GM18502 (cell line): ENCODE results near the gene TRPM4.
"Not testable (repeated sequence)": the region's sequence is repeated elsewhere in the genome, so short reads cannot be mapped to it uniquely, and the experiment has no call there.

Source experiments
- ATAC-seq: cut with Tn5 transposase; IDR thresholded peaks from one replicate; pipeline ENCODE4 v1.9.1; 2021; ENCODE audit warnings: mild to moderate bottlenecking; ENCODE audit not compliant: unreplicated experiment, poor library complexity

Gene TRPM4

DNA sequence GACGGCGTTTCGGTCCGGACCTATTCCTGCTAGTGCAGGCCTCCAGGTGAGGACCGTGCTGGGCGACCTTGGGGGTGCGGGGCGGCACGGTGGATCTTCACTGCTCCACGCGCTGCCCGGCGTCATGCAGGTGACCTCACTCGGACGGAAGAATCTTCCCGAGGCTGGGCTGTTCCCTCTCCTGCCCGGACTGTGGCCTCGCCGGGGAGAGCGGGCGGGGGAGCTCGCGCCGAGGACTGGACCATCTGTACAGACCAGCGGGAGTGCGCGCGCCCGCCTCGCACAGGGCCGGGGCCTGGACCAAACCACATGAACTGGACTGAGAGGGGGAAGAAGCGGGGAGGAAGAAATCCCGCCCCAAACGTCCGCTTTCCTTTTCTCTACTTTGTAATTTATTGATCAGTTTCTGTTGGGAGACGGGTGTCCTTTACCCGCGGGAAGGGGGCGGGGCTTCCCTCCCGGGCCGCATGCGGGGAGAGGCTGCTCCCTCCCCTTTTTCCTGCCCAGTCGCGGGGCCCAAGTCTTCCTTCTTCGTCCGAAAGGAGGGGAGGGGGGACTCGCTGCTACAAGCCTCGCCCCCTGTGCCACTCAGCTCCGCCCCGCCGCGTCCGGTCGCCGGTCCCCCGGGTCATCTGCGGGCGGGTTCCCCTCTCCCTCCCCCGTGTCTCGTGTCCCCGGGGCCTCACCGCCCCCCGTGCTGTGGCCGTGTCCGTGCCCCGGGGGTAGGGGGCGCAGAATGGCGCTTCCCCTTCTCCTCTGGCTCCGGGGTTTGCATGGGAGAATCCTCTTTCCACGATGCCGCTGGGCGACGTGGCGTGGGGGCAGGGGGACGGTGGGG, 7.3 kb upstream of the TRPM4 start:
- ATAC-seq, result no peak

DNA sequence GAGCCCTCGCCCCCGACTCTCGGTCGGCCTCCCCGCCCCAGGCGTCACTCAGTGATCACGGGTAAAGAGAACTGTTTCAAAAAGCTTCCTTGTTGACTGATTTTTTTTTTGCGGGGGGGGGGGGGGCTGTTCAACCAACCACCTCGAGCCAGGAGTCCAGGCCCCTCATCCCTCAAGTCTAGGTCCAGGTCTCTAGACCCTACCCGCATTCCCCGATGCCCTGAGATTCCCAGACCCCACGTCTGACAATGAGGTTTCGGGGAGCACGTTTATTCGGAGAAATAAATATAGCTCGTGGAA, 6.7 kb upstream of the TRPM4 start:
- no peak for ATAC-seq

DNA sequence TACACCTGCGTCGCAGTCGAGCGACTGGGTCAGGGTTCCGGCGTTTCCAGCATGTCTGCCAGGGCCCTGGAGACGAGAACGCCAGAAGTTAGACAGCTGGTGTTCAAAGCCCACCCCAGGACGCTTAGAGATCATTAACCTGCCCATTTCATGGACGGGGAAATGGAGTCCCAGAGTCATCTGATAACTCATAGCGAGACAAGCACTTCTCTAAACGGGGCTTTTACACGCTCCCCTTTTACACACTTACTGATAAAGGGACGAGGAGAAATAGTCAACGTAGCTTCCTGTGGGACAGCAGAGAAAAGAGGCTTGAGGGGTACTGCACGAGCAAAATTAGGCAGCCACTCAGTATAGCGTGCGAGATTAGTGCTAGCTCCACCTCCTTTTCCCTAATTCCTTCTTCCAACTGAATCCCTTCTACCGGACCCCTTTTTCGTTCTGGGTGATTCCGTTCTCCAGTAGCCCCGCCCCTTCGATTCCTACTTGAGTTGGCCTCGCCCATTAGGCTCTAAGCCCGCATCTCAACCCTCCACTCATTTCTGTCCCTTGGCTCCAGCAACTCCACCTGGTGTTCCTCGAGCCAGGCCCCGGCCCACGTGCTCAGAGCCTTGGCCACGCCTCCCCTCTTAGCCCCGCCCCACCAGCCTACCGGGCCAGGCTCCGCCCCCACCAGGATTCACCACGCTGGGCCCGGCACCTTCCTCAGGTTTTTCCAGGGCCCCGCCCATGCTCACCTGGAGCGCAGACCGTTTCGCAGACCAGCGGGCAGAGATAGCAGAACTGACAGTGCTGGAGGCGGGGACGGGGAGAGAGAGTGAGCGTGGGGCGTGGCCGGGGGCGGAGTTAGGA, 6.1 kb upstream of the TRPM4 start:
- no peak for ATAC-seq

DNA sequence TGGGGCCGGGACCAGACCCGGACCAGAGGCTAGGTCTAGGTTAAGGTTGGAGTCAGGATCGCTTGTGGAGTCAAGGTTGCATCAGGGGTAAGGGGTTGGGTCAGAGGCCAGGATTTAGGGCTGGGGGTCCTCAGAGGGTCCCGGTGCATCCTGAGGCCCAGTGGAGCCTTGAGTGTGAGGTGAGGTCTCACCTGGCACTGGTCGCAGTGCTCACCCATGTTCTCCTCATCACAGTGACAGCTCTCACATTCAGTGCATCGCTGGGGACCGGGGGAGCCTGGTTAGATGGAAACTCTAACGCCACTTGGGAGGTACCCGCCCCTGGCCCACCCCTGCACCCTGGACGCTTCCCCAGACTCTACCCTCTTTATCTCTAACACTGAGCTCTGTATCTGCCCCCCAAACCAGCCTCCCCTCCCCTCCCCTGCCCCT, 5.5 kb upstream of the TRPM4 start:
- ATAC-seq, result no peak

DNA sequence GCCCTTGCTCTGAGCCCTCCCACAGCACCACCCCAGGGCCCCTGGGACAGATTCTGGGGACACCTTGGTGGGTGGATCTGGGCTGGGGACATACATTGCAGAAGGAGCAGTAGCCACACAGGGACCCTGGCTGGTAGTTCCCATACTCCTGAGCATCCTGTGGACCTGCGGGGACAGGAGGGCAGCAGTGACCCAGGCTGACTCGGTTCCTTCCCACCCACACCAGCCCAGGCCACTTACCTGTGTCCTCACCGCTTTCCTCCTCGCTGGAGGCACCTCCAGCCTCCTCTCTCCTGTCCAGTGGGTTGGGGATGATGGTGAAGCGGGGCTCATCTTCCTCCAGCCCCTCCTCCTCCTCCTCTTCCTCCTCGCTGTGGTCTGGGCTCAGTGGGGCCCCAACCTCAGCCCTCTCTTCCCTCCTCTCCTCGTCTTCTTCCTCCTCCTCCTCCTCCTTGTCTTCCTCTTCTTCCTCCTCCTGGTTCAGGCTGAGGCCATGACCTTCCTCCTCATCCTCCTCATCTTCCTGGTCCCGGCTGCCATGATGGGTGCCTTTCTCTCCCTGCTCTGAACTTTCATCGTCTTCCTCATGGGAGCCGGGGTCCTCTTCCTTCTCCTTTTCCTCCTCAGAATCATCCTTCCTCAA, 4.3 kb upstream of the TRPM4 start:
- no peak for ATAC-seq

DNA sequence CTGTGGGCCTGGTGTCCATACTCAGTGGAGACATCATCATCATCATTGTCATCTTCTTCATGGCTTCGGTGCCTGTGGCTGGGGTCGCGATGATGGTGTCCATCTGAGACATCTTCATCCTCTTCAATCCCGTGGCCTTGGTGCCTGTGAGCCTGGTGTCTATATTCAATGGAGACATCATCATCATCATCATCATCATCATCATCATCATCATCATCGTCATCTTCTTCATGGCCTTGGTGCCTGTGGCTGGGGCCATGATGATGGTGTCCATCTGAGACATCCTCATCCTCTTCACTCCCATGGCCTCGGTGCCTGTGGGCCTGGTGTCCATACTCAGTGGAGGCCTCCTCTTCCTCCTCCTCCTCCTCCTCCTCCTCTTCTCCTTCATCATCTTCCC, 3.3 kb upstream of the TRPM4 start:
- ATAC-seq, result no peak

DNA sequence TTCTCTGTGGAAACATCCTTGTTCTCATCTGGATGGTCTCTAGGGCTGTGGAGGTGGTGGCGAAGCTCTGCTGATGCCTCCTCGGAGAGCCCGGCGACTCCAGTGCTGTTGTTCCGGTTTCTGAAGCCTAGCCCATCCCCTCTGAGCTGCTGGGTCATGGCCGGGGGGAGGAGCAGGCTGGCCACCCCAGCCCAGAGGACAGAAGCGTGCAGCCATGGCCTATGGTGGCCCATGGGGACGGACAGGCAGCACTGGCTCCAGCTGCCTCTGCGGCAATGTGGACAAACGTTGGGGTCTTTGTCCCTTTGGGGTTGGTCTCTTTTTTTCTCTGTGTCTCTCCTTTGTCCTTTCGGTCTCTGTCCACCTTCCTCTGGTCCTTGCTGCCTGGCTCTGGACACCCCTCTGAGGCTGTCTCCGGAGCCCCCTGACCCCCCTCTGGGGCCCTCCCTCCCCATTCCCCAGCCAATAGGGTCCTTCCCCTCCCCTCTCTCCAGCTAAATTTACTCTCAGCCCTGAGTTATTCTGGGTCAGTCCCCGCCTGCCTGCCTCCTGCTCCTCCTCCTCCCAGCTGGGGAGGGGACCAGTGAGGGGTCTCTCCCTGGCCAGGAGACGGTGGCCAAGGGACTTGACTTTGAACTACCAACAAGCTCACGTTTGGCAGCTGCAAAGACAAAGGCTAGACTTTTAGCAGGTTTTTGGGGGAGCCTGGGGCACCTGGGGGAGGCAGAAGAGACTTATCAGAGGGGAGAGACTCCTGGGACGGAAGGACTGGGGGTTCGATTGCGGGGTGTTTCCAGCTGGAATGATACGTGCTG, 2.4 kb upstream of the TRPM4 start, which contains the start of gene HRC:
Gene HRC (minus strand): TSS at position 392 of the 815 bp plus-strand sequence. CDS start 159 bp downstream, at position 233.
- no peak for ATAC-seq

DNA sequence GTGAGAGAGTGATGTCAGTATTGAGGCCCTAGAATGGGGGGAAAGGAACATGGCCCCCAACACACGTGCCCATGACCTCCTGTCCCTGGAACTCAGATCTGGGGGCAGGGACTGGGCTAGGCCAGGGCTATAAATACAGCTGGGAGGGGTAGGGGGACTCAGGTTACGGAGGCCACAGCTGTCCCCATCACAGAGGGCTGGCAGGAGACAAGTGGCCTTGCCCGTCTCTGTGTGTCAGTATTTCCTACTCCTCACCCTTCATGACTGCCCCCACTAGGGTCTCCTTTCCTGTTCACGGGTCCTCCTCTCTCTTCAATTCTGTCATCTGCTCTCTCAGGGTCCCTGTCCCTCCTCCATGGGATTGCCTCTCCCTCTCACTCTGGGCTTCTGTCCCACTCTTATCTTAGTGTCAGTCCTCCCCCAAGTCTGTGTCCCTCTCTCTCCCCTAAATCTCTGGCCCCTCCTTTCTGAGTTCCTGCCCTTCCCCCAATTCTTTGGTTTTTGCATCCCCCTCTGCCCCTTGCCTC, 1.7 kb upstream of the TRPM4 start:
- ATAC-seq, result no peak

DNA sequence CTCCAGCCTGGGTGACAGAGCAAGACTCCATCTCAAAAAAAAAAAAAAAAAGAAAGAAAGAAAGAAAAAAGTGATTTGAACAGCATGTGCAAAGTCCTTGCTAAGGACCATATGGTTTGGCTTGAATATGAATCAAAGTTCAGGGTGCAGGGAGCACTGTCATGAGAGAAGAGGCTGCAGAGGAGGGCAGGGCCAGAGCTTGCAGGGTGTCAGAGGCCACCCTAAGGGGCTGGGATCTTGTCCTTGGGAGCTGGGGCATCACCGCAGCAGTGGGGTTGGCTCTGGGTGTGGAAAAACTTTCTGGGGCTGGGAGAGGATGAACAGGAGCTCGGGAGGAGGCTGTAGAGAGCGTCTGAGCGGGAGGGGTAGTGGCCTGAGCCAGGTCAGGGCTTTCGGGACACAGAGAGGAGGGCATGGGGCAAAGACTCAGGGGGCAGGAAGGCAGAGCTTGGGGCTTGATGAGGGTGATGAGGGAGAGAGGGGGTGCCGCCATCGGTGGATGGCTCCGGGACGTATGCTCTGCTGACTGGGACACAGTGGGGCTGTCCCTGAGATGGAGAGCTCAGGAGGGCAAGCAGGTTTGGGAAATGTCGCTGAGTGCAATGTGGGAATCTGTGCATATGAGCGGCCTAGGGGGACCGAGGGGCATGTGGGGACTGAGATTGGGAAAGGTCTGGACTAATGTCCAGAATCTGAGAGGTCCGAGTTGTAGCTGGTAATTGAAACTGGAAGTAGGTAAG, 3.0 kb downstream of the TRPM4 start:
- no peak for ATAC-seq

DNA sequence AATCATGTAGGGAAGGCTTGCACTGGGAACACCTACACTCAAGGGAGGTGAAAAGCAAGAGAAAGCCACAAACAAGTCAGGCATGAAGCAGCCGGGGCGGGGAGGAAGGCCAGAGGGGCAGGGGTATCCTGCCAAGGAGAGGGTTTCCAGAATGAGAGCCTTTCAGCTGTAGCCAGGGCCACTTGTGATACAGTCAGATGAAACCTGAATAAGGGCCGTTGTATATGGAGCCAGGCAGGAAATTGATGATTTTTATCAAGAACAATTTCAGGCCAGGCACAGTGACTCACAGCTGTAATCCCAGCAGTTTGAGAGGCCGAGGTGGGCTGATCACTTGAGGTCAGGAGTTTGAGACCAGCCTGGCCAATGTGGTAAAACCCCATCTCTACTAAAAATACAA, 4.4 kb downstream of the TRPM4 start:
- no peak for ATAC-seq

DNA sequence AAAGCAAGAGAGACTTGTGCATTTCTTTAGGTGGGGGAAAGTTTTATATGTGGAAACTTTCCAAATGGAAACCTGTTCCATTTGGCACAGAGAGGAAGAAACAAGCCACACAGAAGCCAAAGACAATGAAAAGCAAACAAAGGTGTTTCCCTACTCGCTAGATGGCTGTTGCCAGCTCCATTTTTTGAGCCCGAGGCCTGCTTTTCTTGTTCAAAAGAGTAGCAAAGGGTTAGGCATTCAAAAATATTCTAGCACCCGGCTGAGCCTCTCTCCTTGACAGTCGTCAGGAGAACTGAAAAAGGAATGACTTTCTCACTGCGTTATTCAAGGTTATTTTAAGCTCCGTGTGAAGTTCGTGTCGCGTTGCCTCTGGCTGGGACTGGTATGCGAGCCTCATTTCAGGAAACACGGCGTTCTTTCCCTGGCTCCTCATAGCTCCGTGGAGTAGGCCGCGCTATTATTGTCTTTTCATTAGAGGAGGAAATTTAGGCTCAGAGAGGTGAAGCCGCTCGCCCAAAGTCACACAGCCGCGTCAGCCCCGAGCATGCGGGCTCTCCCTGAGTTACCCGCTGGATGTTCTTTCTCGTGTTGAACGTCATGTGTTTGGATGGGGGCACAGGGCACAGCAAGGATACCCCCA, 7.6 kb downstream of the TRPM4 start:
- ATAC-seq, result no peak

DNA sequence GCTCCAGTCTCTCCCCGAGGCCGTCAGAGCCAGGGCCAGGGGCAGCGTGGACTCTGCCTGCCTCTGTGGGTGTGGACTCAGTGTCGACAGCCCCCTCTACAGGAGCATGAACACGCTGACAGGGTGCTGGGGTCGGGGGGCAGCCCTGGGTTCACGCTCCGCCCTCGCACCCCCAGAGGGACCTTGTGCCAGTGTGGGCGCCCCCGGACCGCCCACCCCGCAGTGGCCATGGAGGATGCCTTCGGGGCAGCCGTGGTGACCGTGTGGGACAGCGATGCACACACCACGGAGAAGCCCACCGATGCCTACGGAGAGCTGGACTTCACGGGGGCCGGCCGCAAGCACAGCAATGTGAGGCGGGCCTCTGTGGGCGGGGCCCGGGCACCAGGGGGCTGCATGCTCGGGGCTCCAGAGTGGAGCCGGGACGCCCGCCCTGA, 8.3 kb downstream of the TRPM4 start:
- no peak for ATAC-seq

DNA sequence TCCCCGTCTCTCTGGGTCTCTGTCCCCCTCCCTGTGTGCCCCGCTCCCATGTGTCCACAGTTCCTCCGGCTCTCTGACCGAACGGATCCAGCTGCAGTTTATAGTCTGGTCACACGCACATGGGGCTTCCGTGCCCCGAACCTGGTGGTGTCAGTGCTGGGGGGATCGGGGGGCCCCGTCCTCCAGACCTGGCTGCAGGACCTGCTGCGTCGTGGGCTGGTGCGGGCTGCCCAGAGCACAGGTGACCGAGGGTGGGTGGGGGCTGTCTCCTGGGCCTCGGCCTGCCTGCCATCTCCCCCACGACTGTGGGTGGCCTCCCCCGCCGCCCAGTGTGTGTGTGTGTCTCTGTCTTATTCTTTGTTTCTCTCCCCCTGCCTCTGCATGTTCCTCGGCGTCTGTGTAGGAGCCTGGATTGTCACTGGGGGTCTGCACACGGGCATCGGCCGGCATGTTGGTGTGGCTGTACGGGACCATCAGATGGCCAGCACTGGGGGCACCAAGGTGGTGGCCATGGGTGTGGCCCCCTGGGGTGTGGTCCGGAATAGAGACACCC, 10.3 kb downstream of the TRPM4 start:
- ATAC-seq, result no peak

DNA sequence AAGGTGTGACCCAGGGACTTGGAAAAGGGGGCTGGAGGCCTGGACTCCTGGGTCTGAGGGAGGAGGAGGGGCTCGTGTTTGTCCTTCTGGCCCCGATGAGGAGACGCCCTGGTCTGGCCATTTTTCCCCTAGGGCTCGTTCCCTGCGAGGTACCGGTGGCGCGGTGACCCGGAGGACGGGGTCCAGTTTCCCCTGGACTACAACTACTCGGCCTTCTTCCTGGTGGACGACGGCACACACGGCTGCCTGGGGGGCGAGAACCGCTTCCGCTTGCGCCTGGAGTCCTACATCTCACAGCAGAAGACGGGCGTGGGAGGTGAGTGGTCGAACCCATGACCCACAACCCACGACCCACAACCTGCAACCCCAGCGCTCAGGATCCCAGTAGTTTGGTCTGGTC, 10.8 kb downstream of the TRPM4 start:
- no peak for ATAC-seq

DNA sequence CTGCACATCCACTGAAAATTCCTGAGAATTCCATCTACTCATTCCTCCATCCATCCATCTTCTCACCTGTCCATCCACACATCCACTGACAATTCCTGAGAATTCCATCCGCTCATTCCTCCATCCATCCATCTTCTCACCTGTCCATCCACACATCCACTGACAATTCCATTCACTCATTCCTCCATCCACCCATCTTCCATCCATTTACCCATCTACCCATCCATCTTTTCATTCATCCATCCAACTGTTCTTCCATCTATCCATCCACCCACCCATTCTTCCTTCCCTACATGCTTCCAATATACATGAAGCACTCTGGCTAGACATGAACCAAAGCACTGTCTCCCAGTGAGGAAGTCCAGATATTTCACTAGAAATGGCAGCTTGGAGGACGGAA, 15.6 kb downstream of the TRPM4 start:
- no peak for ATAC-seq

DNA sequence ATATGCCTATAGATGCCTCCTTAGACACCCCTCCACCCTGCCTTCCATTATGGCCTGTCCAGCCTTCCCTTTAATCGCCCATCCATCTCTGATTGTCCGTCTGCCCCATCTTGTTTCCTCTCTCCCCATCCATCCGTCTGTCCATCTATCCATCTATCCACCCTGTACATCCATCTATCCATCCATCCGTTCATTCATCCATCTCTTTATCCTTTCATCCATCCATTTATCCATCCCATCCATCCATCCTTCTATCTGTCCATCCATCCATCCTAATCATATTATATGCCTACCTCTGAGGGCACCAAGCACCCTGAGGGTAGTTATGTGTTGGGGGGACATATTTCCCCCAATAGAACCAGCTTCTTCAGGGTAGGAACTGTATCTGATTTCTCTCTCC, 23.1 kb downstream of the TRPM4 start:
- ATAC-seq, result no peak

DNA sequence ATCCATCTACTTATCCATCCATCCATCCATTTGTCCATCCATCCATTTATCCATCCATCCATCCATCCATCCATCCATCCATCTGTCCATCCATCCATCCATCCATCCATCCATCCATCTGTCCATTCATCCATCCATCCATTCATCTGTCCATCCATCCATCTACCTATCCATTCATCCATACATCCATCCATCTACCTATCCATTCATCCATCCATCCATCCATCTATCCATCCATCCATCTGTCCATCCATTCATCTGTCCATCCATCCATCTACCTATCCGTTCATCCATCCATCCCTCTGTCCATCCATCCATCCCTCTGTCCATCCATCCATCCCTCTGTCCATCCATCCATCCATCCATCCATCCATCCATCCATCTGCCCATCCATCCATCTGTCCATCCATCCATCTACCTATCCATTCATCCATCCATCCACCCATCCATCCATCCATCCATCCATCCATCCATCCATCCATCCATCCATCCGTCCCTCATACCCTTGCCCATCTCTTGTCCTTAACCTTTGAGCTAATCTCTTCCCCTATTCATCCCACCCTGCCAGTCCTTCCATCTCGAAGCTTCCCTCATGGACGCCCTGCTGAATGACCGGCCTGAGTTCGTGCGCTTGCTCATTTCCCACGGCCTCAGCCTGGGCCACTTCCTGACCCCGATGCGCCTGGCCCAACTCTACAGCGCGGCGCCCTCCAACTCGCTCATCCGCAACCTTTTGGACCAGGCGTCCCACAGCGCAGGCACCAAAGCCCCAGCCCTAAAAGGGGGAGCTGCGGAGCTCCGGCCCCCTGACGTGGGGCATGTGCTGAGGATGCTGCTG, 24.6 kb downstream of the TRPM4 start:
- ATAC-seq, result not testable (repeated sequence)
